Measurements from ENCODE around the gene ZNF530. TPM values are rescaled to one million over a fixed set of nuclear protein-coding genes. Genes with fewer than 3 reads are reported as not detected.

Gene ZNF530
- total and polyA plus RNA-seq, 9 donors: 2.0 to 8.9 (median 3.6) TPM

- intact Hi-C loops (cut with DNase I): no loop called here
- H3K9me3 ChIP-seq: peaks cover 22 to 45% of the 10 kb centered on the region in 2 donors
- H3K36me3 ChIP-seq: peaks cover 11% of the 10 kb centered on the region
- DNase-seq: no peak
- no peak overlapping the region for H3K4me3 ChIP-seq
- H3K27me3 ChIP-seq: no peaks in the 10 kb centered on the region
- TF ChIP-seq EP300 (IDR thresholded peaks at IDR 0.05) (no peak), CTCF (IDR thresholded peaks at IDR 0.05) (no peak), POLR2A (IDR thresholded peaks at IDR 0.05) (no peak)
- 88 to 97% (median 90%) methylated on average over 4 of the region's 4 CpGs for WGBS, 3 donors
- no peak overlapping the region for H3K27ac ChIP-seq
- no peaks in the 10 kb centered on the region for H3K4me1 ChIP-seq (ENCODE audit: insufficient read depth)
Observed at GRCh38 chr19:57637379-57637778, 37.7 kb downstream of the ZNF530 start.

DNA sequence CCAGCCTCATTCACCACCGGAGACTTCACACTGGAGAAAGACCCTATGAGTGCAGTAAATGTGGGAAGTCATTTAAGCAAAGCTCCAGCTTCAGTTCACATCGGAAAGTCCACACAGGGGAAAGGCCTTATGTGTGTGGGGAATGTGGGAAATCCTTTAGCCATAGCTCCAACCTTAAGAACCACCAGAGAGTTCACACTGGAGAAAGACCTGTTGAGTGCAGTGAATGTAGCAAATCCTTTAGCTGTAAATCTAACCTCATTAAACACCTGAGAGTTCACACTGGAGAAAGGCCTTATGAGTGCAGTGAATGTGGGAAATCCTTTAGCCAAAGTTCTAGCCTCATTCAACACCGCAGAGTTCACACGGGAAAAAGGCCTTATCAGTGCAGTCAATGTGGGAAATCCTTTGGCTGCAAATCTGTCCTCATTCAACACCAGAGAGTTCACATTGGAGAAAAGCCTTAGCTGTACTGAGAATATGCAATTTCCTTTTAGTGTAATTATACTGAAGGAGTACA, 42.1 kb downstream of the ZNF530 start:
- Histone ChIP-seq H3K9me3 (peaks cover 18 to 54% of the 10 kb centered on the region in 2 donors), H3K4me1 (ENCODE audit: insufficient read depth) (no peaks in the 10 kb centered on the region), H3K36me3 (peaks cover 11% of the 10 kb centered on the region), H3K27ac (no peak overlapping the region), H3K4me3 (no peak overlapping the region), H3K27me3 (no peaks in the 10 kb centered on the region)
- TF ChIP-seq CTCF (IDR thresholded peaks at IDR 0.05) (no peak), EP300 (IDR thresholded peaks at IDR 0.05) (no peak), POLR2A (IDR thresholded peaks at IDR 0.05) (no peak)
- intact Hi-C loops (cut with DNase I): no loop called here
- WGBS, 3 donors: 88 to 98% (median 98%) methylated on average over 4 of the region's 4 CpGs
- DNase-seq: no peak

- Histone ChIP-seq H3K27me3 (no peaks in the 10 kb centered on the region), H3K36me3 (peaks cover 11% of the 10 kb centered on the region), H3K27ac (no peak overlapping the region), H3K4me1 (ENCODE audit: insufficient read depth) (no peaks in the 10 kb centered on the region), H3K4me3 (no peak overlapping the region), H3K9me3 (peaks cover 13 to 50% of the 10 kb centered on the region in 2 donors)
- no peak for DNase-seq
- WGBS, 3 donors: 79 to 95% (median 86%) methylated on average over 4 of the region's 4 CpGs
- TF ChIP-seq EP300 (IDR thresholded peaks at IDR 0.05) (no peak), CTCF (IDR thresholded peaks at IDR 0.05) (no peak), POLR2A (IDR thresholded peaks at IDR 0.05) (no peak)
- intact Hi-C loops (cut with DNase I): no loop called here
Observed at GRCh38 chr19:57642396-57643046, 42.8 kb downstream of the ZNF530 start.

- peaks cover 12 to 46% of the 10 kb centered on the region in 2 donors for H3K9me3 ChIP-seq
Observed at GRCh38 chr19:57643734-57644133, 44.0 kb downstream of the ZNF530 start.

More at GRCh38 chr19:57643734-57644133, 44.0 kb downstream of the ZNF530 start:
- intact Hi-C loops (cut with DNase I): no loop called here
- no peaks in the 10 kb centered on the region for H3K27me3 ChIP-seq
- TF ChIP-seq POLR2A (IDR thresholded peaks at IDR 0.05) (no peak), CTCF (IDR thresholded peaks at IDR 0.05) (no peak), EP300 (IDR thresholded peaks at IDR 0.05) (no peak)
- H3K4me3 ChIP-seq: no peak overlapping the region
- peaks cover 11% of the 10 kb centered on the region for H3K36me3 ChIP-seq
- H3K27ac ChIP-seq: no peak overlapping the region
- DNase-seq: no peak
- no peaks in the 10 kb centered on the region for H3K4me1 ChIP-seq (ENCODE audit: insufficient read depth)

All from ovary (tissue), 9 donors.